ENCODE data around the gene GUCY2F.

GUCY2F gene

DNA sequence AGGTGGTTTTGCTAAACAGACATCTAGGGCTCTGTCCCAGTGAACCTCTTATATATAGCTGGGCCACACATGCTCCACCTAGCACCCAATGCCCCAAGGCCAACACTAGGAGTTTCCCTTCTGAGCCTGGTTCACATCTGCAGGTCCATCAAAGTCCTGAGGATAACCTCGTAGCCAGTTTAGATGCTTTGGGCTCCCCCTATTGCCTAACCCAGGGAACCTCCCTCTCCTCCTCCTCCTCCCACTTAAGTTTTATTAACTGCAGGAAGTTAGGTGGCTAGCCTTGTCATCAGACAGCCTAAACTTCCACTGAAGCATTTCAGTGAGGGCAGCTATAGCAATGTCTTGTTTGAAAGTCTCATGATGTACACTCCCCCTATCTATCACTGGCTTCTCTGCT, 88.0 kb downstream of the GUCY2F start:
- no peak for DNase-seq (ENCODE audit: low read depth in 2 of 2)

DNA sequence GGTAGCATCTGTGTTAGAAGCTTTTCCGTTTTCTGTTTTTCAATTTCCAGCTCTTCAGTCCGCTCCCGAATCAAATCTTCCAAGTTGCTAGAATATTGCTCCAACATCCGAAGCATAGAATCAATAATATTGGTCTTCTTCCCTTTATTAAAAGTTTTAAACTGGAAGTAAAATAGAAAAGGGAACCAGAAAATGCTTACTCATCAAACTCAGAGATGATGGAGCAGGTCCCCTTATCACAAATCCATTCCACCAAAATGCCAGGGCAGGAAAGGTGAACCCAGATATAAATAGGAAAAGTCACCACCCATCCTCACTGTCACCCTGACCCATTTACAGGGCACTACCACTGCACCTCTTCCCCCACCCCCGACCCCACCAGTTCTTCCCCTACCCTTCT, 89.0 kb downstream of the GUCY2F start:
- DNase-seq (ENCODE audit: low read depth in 2 of 2) = no peak

GRCh38 chrX:109390556-109390955, 91.3 kb downstream of the GUCY2F start:
- no peak for DNase-seq (ENCODE audit: low read depth in 2 of 2)

DNA sequence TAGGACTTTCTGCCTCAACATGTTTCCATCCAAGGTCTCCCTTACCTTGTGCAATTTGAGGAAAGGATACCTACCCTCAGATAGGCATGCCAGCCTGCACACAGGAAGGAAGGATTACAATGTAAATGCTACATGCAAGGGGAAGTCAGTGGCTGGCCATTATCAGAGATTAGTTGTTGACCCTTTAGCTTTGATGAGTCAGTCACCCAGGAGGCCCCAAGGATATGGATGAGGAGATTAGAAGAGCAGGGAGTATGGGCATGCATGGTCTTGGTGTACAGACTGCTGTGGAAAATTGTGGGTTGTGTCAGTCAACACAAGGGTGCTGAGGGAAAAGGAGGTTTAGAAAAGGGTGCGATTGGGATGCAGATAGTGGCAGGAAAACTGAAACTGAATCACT, 92.0 kb downstream of the GUCY2F start:
- no peak for DNase-seq (ENCODE audit: low read depth in 2 of 2)

DNA sequence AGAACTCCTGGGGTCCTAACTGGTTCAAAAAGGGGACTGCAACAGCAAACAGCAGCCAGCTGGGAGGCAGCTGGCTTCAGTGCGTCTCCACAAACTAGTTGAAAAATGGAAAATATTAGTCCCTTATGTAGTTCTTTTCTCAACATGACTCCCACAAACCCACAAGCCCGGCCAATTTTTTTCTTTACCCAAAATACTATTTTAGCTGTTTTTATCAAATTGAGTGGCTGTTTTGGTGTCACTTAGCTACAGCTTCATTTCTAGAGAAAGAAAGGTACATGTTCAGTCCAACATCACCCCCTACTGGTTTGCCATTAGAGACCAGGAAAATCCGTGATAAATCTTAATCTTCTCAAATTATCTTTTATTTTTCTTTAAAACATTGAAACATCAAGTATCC, 97.2 kb downstream of the GUCY2F start:
- DNase-seq (ENCODE audit: low read depth in 2 of 2) = no peak

DNA sequence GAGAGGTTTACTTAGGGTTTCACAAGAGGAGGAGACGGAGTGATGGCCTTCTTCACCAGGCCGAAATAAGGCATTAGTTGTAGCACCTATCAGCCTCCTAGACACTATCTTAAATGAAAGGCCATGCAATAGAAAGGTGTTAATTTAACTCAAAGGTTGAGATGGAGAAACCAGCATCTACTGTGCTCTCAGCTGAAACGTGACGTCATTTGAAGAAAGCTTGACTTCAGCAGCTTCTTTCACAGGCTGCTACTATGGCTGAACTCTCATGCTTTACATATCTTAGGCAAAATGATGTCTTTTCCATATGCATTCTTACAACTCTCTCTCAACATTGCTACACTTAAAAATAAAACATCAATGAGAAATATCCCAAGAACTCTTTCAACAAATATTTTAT, 99.6 kb downstream of the GUCY2F start:
- DNase-seq (ENCODE audit: low read depth in 2 of 2) = no peak

- no peak for DNase-seq (ENCODE audit: low read depth in 2 of 2)
Measured at GRCh38 chrX:109378281-109378680, 103.6 kb downstream of the GUCY2F start.

DNA sequence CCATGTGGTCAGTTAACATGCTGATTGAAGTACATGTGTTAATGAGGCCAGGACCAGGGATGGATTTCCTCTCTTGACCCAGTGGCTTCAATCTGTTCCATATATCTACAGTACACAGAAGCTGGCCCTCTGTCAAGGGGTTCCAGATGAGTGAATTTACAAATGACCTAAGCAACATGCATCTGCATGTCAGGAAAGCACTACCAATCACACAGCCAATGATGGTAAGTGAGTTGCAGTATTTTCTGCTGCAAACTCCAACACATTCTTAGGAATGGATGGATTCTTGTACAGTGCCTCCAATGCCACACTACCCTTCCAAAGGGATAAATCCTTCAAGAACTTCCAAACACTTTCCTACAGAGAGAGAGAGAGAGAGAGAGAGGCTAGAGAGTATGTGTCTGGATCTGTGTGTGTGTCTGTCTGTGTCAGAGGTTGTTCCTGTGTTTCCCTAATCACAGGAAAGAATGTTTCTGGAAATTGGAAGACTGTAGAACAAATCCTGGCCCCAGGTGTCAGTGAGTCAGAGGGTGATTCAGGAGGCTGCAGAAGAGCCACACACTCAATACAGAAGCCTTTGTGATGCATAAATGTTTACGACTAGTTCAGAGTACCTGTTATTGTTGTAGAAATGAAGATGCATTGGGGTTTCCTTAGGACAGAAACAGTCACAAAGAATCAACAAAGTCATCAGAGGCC, 107.5 kb downstream of the GUCY2F start:
- DNase-seq (ENCODE audit: low read depth in 2 of 2) = no peak

DNA sequence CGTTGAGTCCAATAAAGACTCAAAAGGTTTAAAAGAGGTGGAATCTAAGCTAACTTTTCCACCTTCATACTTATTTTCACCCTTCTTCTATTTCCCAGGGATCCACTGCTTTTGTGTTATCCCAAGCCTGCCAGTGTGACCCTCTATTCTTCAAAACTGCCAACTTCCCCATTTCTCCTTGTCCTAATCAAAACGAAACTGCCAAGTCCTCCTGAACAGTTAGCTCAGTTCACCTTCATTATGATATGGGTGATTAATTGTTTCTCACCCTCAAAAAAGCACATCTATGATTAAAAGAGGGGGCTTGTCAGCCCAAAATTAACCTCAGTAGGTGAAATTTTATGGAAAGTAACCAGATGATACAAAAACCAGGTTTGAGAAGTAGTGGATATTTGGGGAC, 108.4 kb downstream of the GUCY2F start:
- no peak for DNase-seq (ENCODE audit: low read depth in 2 of 2)

DNA sequence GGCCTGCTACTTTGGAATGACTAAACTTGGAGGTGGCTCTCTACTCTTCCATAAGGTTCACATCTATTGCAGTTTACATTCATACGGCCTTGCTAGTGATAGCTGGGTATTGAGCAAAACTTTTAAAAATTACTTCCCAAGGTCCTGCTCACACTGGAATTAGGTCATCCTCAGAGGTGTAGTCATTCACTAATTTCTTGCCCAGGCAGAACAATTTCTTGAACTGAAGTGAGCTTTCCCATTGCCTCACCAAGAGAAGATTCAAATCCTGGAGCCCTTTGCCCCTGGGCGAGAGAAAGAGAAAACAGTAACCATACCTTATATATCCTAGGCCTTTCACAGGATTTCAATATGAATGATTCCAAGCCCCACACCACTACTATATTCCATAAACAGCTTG, 109.2 kb downstream of the GUCY2F start:
- no peak for DNase-seq (ENCODE audit: low read depth in 2 of 2)

GRCh38 chrX:109372291-109372690, 109.6 kb downstream of the GUCY2F start:
- DNase-seq (ENCODE audit: low read depth in 2 of 2) = no peak

GRCh38 chrX:109362101-109362500, 119.8 kb downstream of the GUCY2F start:
- no peak for DNase-seq (ENCODE audit: low read depth in 2 of 2)

GRCh38 chrX:109360301-109360700, 121.6 kb downstream of the GUCY2F start:
- no peak for DNase-seq (ENCODE audit: low read depth in 2 of 2)

- no peak for DNase-seq (ENCODE audit: low read depth in 2 of 2)
Measured at GRCh38 chrX:109357706-109358105, 124.2 kb downstream of the GUCY2F start.

GRCh38 chrX:109356684-109357083, 125.2 kb downstream of the GUCY2F start:
- no peak for DNase-seq (ENCODE audit: low read depth in 2 of 2)

DNA sequence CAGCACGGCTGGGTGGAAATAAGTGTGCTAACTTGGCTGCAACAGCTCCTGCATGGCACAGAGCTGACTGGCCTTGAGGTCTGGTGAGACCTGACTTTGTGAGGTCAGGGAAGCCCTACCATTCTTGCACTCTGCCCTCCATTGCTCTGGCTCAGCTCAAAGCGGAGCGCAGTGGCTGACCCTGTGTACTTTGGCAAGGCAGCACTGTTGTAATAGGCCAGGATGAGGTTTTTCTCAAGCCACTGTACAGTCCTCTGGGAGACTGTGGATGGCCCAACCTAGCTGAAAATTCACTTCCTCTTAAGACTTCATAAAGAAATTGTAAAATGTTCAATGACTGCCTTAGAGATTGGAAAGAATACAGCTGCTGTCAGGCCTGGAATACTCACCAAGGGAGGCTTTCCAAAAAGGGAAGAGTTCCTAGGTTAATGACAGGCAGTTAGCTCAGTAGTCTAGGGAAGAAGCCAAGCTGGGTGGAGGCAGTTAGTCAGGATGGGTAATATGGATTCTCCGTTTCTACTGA, 129.8 kb downstream of the GUCY2F start:
- no peak for DNase-seq (ENCODE audit: low read depth in 2 of 2)

DNA sequence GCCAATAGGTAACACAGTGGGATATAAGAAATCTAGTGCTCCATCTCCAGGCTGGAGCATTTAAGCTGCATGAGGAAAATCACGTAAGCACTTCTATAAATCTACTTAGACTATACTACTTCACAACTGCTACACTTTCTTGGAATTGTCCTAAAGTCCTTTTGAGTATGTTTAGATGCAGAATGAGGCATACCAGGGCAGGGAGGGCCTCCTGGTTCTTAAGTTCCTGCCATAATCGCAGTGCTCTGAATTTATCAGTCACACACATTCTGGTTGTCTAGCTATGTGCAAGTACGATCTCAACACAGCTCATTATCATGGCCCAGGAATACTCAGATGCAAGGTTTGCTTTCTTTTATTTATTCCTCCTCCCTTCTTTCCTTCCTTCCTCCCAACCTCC, 130.3 kb downstream of the GUCY2F start:
- DNase-seq (ENCODE audit: low read depth in 2 of 2) = no peak

- no peak for DNase-seq (ENCODE audit: low read depth in 2 of 2)
Measured at GRCh38 chrX:109350551-109350950, 131.3 kb downstream of the GUCY2F start.

- no peak for DNase-seq (ENCODE audit: low read depth in 2 of 2)
Measured at GRCh38 chrX:109350051-109350450, 131.8 kb downstream of the GUCY2F start.

GRCh38 chrX:109347632-109348031, 134.3 kb downstream of the GUCY2F start:
- DNase-seq (ENCODE audit: low read depth in 2 of 2) = no peak

DNA sequence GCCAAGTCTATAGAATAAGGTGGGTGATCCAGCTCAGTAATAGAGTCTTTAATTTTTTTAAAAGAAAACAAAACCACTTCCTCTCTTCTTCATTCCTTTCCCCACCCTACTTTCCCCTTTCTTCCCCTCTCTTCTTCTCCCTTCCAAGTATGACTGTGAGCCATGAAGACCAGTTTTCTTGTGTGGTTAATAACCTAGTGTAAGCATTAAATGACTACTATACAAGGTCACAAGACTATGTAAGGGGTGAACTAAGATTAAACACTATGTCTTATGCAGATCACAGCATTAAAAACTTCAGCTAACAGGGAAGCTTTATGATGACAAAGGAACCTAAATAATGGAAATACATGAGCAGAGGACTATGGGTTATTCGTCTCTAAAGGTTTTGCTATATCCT, 135.4 kb downstream of the GUCY2F start:
- no peak for DNase-seq (ENCODE audit: low read depth in 2 of 2)

DNA sequence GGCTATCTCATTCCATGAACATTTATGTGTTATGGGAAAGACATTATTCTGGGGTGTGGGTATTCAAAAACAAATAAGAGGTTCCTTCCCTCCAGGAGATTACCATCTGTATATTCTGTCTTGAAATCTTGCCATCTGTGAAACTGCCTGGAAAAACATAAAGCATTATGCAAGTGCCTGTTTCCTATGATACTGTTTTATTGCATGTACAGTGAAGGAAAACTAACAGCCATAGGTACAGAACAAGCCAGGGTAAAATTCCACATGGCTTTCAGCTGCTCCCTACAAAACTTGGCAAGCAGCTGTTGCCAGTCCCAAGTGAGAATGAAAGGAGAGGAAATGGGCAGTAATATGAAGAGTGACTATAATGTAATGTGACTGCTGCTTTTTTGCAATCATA, 136.0 kb downstream of the GUCY2F start:
- DNase-seq (ENCODE audit: low read depth in 2 of 2) = no peak

GRCh38 chrX:109344678-109345077, 137.2 kb downstream of the GUCY2F start:
- no peak for DNase-seq (ENCODE audit: low read depth in 2 of 2)

DNA sequence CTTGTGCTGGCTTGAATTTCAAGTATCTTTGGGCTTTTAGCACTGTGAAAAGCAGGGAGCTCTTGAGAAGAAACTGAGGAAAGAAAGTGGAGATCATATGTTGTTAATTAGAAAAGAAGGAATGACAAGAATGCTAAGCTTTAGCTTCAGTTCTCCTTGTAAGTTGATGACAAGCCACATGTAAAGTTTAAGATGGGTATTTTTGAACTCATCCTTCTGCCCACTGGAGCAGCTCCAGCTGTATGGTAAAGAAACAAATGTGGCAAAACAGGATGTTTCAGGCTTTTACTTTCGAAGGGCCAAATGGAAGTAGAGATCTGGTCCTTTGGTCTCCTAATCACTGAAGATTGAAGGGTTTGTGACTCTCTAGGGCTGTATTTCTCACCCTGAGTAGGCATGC, 137.8 kb downstream of the GUCY2F start:
- no peak for DNase-seq (ENCODE audit: low read depth in 2 of 2)

All from activated CD4-positive, alpha-beta T cell treated with anti-CD3 and anti-CD28 coated beads for 24 hours (primary cell).